GM19468 (cell line): ENCODE data around the gene FYB2.

Experiments
- ATAC-seq: cut with Tn5 transposase; IDR thresholded peaks from one replicate; pipeline ENCODE4 v1.9.1; 2021; ENCODE audit warnings: mild to moderate bottlenecking, moderate library complexity, moderate number of reproducible peaks; ENCODE audit not compliant: unreplicated experiment; ENCODE audit errors: extremely low read depth

Gene FYB2

DNA sequence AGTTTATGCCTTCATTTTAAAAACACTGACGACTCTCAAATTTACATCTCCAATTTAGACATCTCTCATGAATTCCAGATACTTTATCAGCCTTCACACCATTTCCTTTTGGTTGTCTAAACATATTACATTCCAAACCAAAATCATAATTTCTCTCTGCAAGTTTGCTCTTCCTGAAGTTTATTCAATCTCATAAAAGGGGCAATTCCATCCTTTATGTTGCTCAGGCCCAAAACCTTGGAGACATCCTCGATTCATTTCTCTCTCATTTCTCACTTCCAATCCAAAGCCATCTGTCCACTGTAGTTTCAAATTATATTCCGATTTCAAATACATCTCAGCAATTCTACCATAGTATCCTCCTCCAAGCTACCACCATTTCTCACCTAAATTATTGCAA is 74.0 kb downstream of the FYB2 start:
- no peak for ATAC-seq

DNA sequence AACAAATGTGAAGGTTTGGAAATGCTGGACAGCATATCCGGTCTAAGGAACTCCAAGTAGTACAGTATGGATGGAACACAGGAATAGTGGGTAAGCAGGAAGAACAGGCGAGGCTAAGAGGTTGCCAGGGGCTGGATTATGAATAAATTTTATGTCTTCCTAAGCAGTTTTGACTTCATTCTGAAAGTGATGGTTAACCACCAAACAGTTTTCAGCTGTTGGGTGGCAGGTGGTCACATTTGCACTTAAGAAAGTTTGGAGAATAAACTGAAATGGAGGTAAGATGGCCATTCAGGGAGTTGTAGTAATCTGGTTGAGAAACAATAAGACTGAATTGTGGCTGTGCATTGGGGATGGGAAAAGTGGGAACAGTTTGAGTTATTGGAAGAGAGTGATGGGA is 90.2 kb downstream of the FYB2 start:
- no peak for ATAC-seq

DNA sequence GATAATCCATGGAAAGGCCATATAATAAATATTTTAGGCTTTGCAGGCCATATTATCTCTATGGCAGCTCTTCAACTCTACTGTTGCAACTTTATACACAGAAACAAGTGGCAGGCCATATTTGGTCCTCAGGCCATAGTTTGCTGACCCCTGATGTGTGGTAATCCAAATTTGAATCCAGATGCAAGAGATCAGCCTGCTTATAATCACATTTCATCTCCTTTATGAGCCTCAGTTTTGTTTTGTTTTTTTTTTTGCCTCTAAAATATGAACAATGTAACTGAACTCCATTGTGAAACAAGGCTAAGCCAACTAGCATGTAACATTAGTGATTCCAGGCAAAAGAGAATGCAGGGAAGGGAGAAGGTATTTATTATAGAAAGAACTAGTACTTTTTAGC is 92.5 kb downstream of the FYB2 start:
- ATAC-seq = no peak

DNA sequence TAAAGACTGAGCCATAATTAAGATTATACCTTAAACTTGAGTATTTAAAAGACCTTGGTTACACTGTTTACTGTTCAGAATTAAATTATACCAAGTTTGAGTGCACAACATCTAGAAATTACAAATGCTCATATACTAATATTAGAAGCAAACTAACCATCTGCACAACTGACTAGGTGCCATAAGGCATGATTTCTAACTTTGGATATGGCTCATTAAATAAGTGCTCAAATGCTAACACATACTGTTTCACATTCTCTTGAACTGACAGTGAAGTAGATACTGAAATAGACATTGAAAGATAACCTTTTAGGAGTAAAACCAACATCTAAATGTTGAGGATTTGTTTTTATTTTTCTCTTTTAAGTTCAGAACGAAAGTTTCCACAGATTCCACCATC is 100.0 kb downstream of the FYB2 start:
- ATAC-seq = no peak

DNA sequence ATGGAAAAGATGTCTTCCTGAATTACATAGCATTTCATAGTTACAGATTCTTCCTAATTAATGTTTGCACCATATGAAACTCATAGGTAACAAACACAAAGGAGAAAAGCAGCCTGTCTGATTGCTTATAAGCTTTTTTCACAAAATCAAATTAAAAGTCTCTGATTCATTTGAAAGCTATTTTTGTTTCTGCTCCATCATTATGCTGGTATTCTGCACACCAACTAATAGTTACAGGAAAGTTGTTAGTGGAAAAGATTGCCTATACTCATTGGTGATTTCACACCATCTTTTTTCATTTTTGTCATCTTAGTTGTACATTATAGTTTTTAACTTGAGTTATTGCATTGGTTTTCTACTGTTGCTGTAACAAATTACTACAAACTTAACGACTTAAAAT is 104.0 kb downstream of the FYB2 start:
- no peak for ATAC-seq

DNA sequence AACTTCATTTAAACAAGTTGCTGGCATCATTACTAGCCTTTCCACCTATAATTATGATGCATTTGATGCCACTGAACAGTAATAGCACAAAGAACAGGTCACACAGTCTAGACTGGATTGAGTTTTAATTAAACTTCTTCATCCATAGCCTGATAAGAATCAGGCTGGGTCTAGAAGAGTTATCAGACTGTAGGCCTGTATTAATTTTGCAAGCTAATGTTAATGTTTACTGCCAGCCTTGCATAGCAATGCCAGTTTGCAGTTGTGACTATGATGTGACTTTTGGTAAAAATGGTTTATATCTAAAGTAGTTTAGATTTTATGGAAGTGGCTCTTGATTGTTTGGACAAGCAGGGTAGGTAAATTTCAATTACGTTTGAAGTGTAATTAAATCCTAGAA is 106.1 kb downstream of the FYB2 start:
- no peak for ATAC-seq

DNA sequence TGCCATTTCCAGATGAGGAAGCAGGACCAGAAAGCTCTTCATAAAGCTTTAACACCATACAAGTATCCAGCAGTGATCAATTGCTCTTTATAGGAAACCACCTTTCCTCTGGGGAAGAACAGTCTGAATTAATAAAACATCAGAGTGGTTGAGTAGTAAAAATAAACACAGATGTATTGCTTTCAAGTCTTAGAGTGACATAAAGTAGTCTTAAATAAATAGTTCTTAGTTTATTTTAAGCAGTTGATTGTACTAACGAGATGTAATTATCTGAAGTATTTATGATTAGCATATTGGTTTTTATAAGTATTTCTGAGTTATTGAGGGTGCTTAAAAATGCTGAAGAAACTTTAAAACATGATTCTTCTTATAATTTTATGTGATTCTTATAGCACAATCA is 107.1 kb downstream of the FYB2 start:
- ATAC-seq = no peak

DNA sequence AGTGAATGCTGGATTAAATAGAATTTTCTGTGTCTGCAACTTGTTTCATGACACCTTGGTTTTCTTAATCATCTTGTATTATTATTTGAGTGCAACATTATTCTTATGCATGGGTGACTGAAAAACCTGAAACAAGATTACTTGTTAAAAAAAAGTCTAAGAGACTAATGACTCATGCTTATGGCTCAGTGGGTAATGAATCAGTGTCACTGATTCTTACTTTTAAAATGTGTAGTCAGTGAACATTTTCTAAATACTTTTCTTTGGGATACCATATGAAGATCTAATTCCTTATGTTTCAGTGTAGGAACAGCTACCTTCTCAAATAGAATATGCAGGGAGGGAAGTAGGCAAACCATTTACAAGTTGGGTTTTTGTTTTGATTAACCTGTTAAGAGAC is 108.6 kb downstream of the FYB2 start:
- ATAC-seq = no peak

DNA sequence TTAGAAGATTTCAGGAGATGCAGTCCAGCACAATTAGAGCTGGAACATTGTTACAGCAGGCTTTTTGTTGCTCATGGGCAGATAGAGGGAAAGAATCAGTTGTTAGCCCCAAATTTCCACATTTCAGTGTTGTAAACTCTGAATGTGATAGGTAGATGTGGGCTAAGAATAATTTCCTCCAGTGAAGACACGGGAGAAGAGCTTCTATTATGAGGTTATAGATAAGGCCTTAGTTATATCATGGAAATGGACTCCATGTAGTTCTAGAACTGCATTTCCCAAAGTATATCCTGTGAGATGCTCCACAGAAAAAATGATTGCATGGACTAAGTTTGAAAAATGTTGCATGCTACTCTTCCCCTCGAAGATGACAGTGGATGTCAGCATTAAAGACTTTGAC is 109.2 kb downstream of the FYB2 start:
- no peak for ATAC-seq

DNA sequence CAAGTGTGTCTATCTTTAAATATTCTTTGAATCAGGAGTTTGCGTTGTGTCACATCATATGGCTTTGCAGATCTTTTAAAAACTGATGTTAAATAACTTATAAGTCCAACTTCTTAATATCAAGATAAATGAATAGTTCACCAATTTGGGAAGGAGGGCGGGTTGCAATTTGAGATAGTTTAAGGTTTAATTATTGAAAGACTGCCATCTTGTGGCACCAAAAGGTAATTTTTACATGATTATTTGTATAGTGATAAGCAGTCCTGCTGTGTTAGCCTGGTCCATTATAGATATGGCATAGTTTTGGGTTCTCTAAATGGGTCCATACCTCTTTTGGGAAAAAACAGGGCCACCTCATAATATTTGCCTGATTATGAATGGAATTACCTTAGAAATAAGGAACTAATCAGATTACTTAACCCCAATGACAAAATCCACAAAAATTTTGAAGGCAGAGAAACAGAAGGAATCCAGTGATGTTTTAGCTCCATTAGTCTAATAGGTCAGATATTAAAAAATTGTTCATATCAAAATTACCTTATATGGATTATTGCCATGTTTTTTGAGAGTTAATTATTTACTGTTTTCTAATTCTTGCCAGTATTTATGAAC is 109.8 kb downstream of the FYB2 start:
- ATAC-seq = peak; percentile 35

DNA sequence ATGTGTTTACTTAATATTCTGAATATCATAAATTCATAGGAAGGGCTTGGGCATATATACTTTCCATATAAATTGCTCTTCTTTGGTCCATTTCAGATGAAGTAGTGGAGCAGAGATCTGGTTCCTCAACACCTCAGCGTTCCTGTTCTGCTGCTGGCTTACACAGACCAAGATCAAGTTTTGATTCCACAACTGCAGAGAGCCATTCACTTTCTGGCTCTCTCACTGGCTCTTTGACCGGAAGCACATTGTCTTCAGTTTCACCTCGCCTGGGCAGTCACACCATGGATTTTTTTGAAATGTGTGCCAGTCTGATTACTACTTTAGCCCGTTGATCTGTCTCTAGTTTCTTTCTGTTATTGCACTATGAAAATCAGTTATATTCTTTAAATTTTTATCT is 111.8 kb downstream of the FYB2 start:
- ATAC-seq = no peak

DNA sequence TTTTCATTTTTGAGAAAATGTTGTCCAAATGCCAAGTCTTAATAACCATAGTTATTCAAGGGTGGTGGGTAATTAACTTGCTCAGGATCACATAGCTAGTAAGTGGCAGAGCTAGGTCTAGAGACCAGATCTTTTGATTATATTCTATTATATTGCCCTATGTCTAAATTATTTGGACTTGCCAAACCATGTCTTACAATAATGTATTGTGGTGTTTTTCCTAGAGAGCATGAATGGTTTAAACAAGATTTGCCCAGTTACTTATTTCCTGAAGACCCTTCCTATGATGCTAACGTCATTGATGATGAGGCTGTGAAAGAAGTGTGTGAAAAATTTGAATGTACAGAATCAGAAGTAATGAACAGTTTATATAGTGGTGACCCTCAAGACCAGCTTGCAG is 115.5 kb downstream of the FYB2 start:
- ATAC-seq = no peak

DNA sequence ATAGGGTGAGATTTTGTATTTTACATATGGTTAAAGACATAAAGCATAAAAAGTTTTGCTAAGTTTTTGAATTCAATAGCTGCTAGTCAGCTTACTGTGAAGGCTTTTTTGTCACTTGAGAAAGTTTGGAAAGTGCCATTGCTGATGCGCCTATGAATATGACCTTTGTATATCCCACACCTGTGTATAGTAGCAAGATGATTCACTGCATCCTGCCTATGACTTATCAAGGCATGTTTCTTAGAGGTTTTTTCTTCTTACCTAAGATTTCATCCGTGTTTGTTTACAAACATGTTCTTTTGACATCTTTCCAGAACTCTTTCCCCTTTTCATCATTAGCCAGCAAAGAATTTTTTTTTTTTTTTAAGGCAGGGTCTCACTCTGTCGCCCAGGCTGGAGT is 122.5 kb downstream of the FYB2 start:
- ATAC-seq = no peak

DNA sequence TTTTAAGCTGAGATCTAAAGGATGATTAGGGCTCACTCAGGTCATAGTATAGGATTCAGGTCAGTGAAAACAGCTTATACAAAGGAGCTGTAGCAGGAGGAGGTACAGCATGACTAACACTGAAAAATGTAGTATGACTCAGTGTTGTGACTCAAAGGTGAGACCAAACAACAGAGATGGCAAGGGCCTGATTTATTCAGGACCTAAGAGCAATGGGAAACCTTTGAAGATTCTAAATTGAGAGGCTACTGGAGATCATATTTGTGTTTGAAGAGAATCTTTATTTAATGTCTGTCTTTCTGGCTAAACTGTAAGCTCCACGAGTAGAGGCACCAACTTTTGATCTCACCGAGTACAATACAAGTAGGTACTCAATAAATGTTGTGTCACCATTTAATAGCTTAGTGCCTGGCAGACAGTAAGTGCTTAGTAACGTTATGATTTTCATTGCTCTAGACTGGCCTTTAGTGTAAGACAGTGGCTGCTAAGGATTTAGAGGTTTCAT is 130.6 kb downstream of the FYB2 start:
- ATAC-seq = peak; percentile 52

DNA sequence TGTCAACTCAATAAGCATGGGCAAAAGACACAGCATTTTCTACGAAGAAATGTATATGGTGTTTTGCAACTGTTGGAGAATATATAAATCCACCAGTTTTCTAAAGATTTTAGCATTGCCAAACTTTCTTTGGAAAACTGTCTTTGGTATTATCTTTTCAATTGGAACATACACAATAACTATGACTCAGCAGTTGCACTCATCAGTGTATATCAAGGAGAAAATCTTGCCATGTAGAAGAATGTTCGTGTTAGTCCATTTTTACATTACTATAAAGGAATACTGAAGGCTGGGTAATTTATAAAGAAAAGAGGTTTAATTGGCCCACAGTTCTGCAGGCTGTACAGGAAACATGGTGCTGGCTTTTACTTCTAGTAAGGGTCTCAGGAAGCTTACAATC is 133.0 kb downstream of the FYB2 start:
- no peak for ATAC-seq

DNA sequence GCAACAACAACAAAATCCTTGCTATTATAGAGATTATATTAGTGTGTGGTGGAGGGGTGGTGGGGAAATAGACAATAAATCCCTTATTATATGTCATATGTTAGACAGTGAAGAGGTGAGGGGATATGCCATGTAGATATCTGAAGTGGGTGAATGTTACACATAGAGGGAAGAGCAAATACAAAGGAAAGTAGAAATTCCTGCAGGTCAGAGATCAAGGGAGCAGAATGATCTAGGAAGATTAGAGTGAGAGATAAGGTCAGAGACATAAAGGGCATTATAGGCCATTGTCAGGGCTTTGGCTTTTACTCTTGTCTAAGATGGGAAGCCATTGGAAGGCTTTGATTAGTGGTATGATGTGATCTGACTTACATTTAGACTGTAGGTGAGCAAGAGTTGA is 135.6 kb downstream of the FYB2 start:
- ATAC-seq = no peak

DNA sequence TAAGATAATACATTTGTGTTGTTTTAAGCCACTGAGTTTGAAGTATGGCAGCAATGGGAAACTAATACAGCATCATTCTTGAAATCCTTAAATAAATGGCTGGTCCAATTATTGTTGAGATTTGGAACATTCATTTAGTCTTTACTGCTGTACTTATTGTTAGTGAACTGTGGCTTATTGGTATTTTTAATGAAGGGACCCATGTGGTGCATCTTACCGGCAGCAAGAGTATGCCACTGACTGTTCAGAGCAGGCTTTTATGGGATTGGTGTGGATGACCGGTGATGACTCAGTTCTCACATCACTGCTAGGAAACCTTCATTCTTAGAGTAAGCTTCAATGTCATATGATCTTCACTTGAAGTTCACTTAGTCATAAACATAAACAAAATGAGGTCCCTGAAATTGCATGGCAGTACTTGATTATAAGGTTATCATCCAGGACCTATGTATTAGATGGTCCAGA is 142.6 kb downstream of the FYB2 start:
- ATAC-seq = no peak

DNA sequence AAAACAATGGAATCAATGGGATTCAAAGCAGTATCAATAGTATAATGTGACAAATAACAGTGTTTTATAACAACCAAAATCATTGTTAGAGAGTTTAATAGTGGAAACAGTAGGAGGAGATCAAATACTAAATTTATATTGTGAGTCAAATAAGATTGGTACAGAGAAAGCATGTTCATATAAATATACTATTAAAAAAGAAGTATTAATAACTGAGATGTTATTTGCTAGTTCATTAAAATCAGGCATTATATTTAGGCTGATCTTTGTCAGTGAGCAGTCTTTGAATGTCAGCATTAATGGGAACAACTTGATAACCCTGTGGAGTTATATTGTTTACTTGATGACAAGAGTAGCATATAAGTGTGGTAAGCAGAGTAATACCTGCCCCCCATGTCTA is 143.4 kb downstream of the FYB2 start:
- ATAC-seq = no peak

DNA sequence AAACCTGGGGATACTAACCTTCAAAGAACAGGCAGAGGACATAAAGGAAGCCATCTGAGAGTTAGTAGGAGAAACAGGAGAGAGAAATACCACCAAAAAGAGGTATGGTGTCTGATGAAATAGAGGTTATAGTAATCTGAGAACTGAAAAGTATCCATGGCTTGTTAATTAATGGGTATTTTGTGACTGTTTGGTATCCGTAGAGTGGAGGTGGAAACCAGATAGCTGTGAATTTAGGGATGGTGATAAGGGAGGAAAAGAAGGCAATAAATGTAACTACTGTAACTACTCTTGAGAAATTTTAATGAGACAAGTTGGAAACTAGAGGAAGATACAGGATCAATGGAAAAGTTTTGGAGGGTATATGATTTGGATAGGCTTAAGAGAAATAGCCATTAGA is 146.6 kb downstream of the FYB2 start:
- ATAC-seq = no peak

DNA sequence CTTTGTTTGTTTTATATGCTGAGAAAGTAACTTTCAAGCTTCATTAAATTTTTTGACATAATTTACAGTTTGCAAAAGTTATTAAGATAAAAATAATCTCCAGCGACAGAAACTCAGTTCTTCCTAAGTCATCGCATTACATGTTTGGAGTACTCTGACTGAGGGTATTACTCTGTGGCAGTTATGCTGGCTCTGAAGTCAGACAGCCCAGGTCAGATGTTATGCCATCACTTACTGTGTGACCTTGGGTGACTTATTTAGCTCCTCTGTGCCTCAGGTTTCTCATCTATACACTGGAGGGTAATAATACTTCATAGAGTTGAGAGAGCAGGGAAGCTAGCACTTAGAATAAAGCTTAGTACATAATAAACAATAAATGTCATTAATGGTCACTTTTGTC is 147.7 kb downstream of the FYB2 start:
- ATAC-seq = no peak

DNA sequence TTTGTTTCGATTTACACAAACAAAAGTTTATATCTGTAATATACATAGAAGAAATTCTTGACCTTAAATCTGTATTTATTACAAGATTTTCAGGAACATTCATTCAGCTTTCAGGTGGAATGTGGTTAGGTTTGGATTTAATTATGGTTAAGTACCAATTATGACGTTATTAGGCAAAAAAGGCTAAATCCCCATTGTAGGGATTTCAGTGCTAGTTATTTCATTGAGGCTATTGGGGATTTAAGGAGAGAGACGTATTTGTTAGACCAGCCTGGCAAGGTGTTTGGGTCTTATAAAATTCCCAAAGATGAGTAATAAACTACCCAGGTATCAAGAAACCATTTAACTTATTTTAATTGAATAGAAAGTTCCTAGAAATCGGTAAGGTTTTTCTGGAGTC is 148.1 kb downstream of the FYB2 start:
- no peak for ATAC-seq

DNA sequence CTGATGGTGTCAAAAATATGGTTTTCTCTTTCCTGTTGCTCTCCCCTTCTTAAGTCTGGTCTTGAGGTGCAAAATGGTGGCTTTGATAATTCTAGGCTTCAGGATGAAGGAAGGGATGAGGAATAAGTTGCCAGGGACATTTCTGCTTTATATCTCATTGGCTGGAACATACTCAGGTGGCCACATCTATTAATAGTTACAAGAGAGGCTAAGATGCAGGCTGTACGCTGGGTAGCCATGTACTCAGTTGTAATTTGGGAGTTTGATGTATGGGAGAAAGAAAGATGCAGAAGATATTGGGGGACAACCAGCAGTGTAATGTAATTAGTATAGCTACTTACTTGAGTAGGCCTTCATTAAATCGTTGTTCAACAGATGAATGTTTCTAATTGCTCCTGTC is 148.9 kb downstream of the FYB2 start:
- ATAC-seq = no peak
